Endothelial cell of umbilical vein (primary cell): ENCODE results near the gene SPINT2.

Experiments used
- CTCF ChIP-seq, 2 donors: IDR thresholded peaks; 1 replicate in 1 of 2; 2 replicates in 1 of 2; pipeline ENCODE4 v1.5.1; 2011; ENCODE audit warnings: low read length in 2 of 2, mild to moderate bottlenecking in 2 of 2, moderate library complexity in 2 of 2, control low read depth in 1 of 2, inconsistent platforms in 1 of 2, low read depth in 1 of 2; ENCODE audit not compliant: insufficient read depth in 1 of 2; ENCODE audit errors: extremely low read depth in 1 of 2
- EZH2 ChIP-seq: IDR thresholded peaks from 2 replicates; pipeline ENCODE4 v1.6.1; 2012; ENCODE audit warnings: borderline replicate concordance, low read depth, mild to moderate bottlenecking, moderate library complexity, low read length, inconsistent platforms; ENCODE audit not compliant: severe bottlenecking
- MAX ChIP-seq: IDR thresholded peaks from 2 replicates; pipeline ENCODE4 v1.6.1; 2011; ENCODE audit not compliant: insufficient read depth, insufficient read length

GRCh38 chr19:38229585-38230073, 34.7 kb upstream of the SPINT2 start:
- TF ChIP-seq MAX (no peak), EZH2 (no peak), CTCF (IDR thresholded peaks at IDR 0.05; ENCODE audit: extremely low read depth in 1 of 2, insufficient read depth in 1 of 2, low read depth in 1 of 2, low read length in 2 of 2) (peak in 1 of 2 donors; percentile 13)
